Measurements from ENCODE around the gene RASAL1.

DNA sequence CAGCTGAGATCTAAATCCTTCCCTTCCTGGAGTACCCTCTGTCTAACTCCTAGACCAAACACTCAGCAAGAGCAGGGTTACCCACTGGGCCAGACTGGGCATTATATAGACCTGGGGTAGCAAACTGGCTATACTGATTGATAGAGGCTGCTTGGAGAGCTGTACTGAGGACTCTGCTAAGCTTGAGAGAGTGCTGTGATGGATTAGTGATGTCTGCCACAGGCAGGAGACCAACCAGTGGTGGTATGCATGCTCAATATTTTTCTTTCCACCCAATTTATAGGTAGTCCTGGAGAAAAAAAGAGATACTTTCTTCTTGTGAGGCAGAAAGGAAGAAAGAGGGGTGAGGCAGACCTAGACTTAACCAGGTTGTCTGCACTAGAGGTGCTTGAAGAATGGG is 45.7 kb downstream of the RASAL1 start:
- TF ChIP-seq POLR2AphosphoS5 (IDR thresholded peaks at IDR 0.05; ENCODE audit: low read depth, low read length) (no peak), SIN3A (IDR thresholded peaks at IDR 0.05; ENCODE audit: borderline replicate concordance, insufficient read depth, low read length) (no peak)
- TF ChIP-seq, protein P1, sequence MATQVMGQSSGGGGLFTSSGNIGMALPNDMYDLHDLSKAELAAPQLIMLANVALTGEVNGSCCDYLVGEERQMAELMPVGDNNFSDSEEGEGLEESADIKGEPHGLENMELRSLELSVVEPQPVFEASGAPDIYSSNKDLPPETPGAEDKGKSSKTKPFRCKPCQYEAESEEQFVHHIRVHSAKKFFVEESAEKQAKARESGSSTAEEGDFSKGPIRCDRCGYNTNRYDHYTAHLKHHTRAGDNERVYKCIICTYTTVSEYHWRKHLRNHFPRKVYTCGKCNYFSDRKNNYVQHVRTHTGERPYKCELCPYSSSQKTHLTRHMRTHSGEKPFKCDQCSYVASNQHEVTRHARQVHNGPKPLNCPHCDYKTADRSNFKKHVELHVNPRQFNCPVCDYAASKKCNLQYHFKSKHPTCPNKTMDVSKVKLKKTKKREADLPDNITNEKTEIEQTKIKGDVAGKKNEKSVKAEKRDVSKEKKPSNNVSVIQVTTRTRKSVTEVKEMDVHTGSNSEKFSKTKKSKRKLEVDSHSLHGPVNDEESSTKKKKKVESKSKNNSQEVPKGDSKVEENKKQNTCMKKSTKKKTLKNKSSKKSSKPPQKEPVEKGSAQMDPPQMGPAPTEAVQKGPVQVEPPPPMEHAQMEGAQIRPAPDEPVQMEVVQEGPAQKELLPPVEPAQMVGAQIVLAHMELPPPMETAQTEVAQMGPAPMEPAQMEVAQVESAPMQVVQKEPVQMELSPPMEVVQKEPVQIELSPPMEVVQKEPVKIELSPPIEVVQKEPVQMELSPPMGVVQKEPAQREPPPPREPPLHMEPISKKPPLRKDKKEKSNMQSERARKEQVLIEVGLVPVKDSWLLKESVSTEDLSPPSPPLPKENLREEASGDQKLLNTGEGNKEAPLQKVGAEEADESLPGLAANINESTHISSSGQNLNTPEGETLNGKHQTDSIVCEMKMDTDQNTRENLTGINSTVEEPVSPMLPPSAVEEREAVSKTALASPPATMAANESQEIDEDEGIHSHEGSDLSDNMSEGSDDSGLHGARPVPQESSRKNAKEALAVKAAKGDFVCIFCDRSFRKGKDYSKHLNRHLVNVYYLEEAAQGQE (IDR thresholded peaks at IDR 0.05; ENCODE audit: insufficient read depth in 1 of 2, low read depth in 2 of 2, low read length in 2 of 2), result no peak

Data from PFSK-1 (cell line).